Gastrocnemius medialis (tissue), 4 donors: ENCODE results near the gene PGA5. TPM values are rescaled to one million over a fixed set of nuclear protein-coding genes. Genes with fewer than 3 reads are reported as not detected.

Source experiments
- ATAC-seq, 2 donors: fragments of 150-250 bp; one replicate each; pipeline ENCODE4 v1.9.1; 2016
- DNase-seq, 2 donors: peaks; one replicate each; pipeline ENCODE4 v3.0.0-alpha.2; 2019
- H3K27ac ChIP-seq, 4 donors: fragments of 200-600 bp; sonication (generic); 1 replicate in 1 of 4; 2 replicates in 3 of 4; pipeline ENCODE4 v1.5.1; 2016 to 2018; ENCODE audit warnings: mild to moderate bottlenecking in 2 of 4, moderate library complexity in 1 of 4
- H3K27me3 ChIP-seq, 3 donors: fragments of 200-600 bp; sonication (generic) in 2 of 3; 1 replicate in 1 of 3; 2 replicates in 2 of 3; pipeline versions ENCODE4 v1.5.1 to v1.6.0; 2016 to 2019; ENCODE audit warnings: mild to moderate bottlenecking in 1 of 3, moderate library complexity in 1 of 3
- H3K36me3 ChIP-seq, 2 donors: fragments of 200-600 bp; sonication (generic) in 1 of 2; one replicate each; pipeline ENCODE4 v1.5.1; 2017 to 2018
- H3K4me1 ChIP-seq, 2 donors: fragments of 200-600 bp; sonication (generic) in 1 of 2; one replicate each; pipeline ENCODE4 v1.5.1; 2016 to 2017; ENCODE audit warnings: mild to moderate bottlenecking in 2 of 2
- H3K4me3 ChIP-seq, 4 donors: fragments of 200-600 bp; sonication (generic) in 3 of 4; 1 replicate in 1 of 4; 2 replicates in 3 of 4; pipeline ENCODE4 v1.5.1; 2016 to 2019; ENCODE audit warnings: mild to moderate bottlenecking in 2 of 4
- H3K9me3 ChIP-seq, 3 donors: fragments of 200-600 bp; sonication (generic) in 2 of 3; 1 replicate in 1 of 3; 2 replicates in 2 of 3; pipeline ENCODE4 v1.5.1; 2016 to 2019
- CTCF ChIP-seq, 5 experiments: fragments of 450-650 bp in 3 of 5; fragments of 200-600 bp in 2 of 5; sonication (generic) in 2 of 5; IDR thresholded peaks in 4 of 5; conservative IDR thresholded peaks in 1 of 5; 1 replicate in 4 of 5; 2 replicates in 1 of 5; pipeline ENCODE4 v1.5.1; 2016 to 2019; ENCODE audit warnings: antibody characterized with exemption in 5 of 5, mild to moderate bottlenecking in 3 of 5, moderate library complexity in 3 of 5
- POLR2A ChIP-seq, 2 donors: fragments of 450-650 bp; IDR thresholded peaks; one replicate each; pipeline ENCODE4 v1.6.1; 2017; ENCODE audit warnings: antibody characterized with exemption in 2 of 2, mild to moderate bottlenecking in 2 of 2, moderate library complexity in 2 of 2
- in situ Hi-C, 4 donors: fragments of 200-750 bp; cut with MboI; loops; one replicate each; pipeline versions ENCODE4 v1.15.0 to v1.8.0; 2017; ENCODE audit warnings: low sequenced_read_pairs in 4 of 4
- intact Hi-C: fragments of 100-400 bp; cut with DNase I; formaldehyde crosslinking; loops from one replicate; pipeline ENCODE4 v1.15.1; 2023; ENCODE audit warnings: low total_unique reads
- total RNA-seq, 4 donors: library from RNA; depleted of rRNA; stranded (reverse); fragments of >200 nt; gene quantifications; one replicate each; pipeline versions ENCODE4 v1.1.0 to v1.2.3, GENCODE V29; 2016

The PGA5 gene
- total RNA-seq, 4 donors from 2014 or later = not detected

DNA sequence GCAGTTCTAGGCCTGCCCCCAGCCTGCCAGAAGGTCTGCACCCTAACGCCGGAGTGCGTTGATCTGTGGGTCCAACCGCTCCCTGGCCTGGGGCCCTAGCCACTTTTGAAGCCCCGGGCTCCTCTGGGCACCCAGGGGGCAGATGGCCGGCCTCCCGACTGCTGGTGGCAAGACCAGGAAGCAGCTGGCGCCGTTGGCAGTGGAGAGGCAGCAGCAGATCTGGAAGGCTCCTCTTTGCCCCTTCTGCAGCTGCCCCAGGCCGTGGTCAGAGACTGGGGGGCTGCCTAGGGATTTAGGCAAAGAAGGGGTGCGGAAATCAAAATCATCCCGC lies 54.6 kb downstream of the PGA5 start:
- peak overlapping the region; percentile 45 to 72 (median 57) for H3K4me3 ChIP-seq
- no peak for ATAC-seq
- in situ Hi-C loops = no loop called here
- TF ChIP-seq POLR2A (IDR thresholded peaks at IDR 0.05) = no peak
- no peak for TF ChIP-seq CTCF (IDR thresholded peaks at IDR 0.05 in 4 of 5, conservative IDR thresholded peaks at IDR 0.05 in 1 of 5)
- H3K9me3 ChIP-seq = no peaks in the 10 kb centered on the region
- intact Hi-C loops = no loop called here
- DNase-seq = no peak
- H3K4me1 ChIP-seq = peaks cover 16 to 20% of the 10 kb centered on the region in 2 donors
- H3K36me3 ChIP-seq = peaks cover 0 to 16% of the 10 kb centered on the region in 2 donors
- peaks cover 0 to 9% (median 7%) of the 10 kb centered on the region in 3 donors for H3K27me3 ChIP-seq
- no peak overlapping the region for H3K27ac ChIP-seq

DNA sequence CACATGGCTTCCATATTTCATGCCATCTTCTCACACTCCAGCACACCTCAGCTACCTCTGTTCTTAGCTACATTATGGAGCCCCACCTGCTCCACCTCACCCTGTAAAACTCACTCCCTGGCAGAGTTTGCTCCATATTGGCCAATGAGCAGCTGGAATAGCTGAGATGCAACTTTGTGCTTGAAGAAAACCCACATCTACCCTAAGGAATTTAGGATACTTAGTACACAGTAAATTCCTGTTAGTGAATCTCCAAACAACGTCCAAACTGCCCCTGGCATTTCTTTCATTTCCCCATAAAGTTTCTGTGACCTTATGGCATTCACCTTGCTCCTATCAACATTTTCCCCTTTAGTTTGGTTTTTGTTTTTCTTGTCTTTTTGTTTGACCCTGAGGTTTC lies 56.4 kb downstream of the PGA5 start:
- in situ Hi-C loops (no loop called here), intact Hi-C loops (no loop called here)
- TF ChIP-seq POLR2A (IDR thresholded peaks at IDR 0.05) (no peak), CTCF (IDR thresholded peaks at IDR 0.05 in 4 of 5, conservative IDR thresholded peaks at IDR 0.05 in 1 of 5) (no peak)
- Histone ChIP-seq H3K27me3 (peaks cover 0 to 9% (median 7%) of the 10 kb centered on the region in 3 donors), H3K36me3 (peaks cover 0 to 34% of the 10 kb centered on the region in 2 donors), H3K9me3 (no peaks in the 10 kb centered on the region), H3K27ac (peak overlapping the region in 1 of 4 donors; percentile 32), H3K4me3 (no peak overlapping the region), H3K4me1 (peaks cover 16 to 20% of the 10 kb centered on the region in 2 donors)
- no peak for ATAC-seq
- DNase-seq = no peak

DNA sequence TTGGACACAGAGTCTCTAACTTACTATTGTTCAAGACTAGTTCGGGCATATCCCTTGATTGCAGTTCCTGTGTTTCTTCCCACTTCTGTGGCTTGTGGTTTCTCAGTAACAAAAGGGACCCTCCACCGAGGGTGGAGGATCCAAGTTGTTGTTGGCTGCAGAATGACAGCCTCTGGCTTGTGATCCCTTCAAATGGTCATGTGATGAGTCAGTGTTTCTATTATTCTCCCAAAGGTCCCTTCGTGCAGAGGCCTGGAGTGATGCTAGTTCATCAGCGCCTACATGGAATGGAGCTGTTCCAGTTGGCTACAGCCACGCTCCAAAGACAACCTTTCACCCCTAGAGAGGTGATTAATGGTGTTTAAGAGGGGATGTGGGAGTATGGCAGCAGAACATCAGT lies 56.8 kb downstream of the PGA5 start:
- ATAC-seq (peak; percentile 45 to 68), DNase-seq (peak; percentile 20 to 23)
- intact Hi-C loops (no loop called here), in situ Hi-C loops (no loop called here)
- Histone ChIP-seq H3K9me3 (no peaks in the 10 kb centered on the region), H3K36me3 (peaks cover 0 to 38% of the 10 kb centered on the region in 2 donors), H3K27ac (peak overlapping the region in 1 of 4 donors; percentile 32), H3K4me1 (peaks cover 16 to 20% of the 10 kb centered on the region in 2 donors), H3K27me3 (peaks cover 0 to 9% (median 7%) of the 10 kb centered on the region in 3 donors), H3K4me3 (no peak overlapping the region)
- TF ChIP-seq CTCF (IDR thresholded peaks at IDR 0.05 in 4 of 5, conservative IDR thresholded peaks at IDR 0.05 in 1 of 5) (no peak), POLR2A (IDR thresholded peaks at IDR 0.05) (no peak)

DNA sequence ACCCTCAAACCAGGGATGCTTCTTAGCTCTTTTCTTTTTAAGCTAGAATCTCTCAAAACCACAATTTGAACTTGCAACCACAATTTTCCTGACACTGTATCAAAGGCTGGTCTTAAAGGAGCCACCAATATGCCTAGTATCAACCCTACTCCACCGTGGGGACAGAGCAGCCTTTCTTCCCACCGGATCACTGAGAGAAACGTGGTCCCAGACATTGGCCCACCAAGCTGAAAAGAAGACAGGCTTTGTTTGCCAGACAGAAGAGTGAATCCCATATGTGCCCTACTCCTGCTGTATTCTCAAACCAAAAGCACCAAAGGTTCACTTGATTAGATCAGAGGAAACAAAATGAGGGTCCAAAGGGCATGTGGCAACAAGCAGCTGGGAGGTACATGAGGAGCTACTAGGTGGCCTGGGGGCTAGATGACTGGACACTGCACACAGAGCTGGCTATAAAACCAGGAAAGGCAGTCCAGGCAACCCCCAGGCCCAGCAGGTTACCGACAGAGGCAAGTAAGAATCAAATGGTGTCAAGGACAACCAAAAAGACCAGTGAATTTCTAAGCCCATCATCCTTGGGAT lies 57.8 kb downstream of the PGA5 start:
- H3K27ac ChIP-seq = peak overlapping the region in 2 of 4 donors; percentile 14 to 18
- DNase-seq = no peak

More for the DNA sequence above, 57.8 kb downstream of the PGA5 start:
- Histone ChIP-seq H3K9me3 (no peaks in the 10 kb centered on the region), H3K27me3 (peaks cover 0 to 9% (median 7%) of the 10 kb centered on the region in 3 donors), H3K36me3 (peaks cover 0 to 46% of the 10 kb centered on the region in 2 donors), H3K4me1 (peaks cover 16% of the 10 kb centered on the region in 2 donors), H3K4me3 (no peak overlapping the region)
- ATAC-seq = no peak
- TF ChIP-seq POLR2A (IDR thresholded peaks at IDR 0.05) (no peak), CTCF (IDR thresholded peaks at IDR 0.05 in 4 of 5, conservative IDR thresholded peaks at IDR 0.05 in 1 of 5) (no peak)
- in situ Hi-C loops = no loop called here
- intact Hi-C loops = no loop called here

Other genes starting within 250 kb of the PGA5 start
- gene CD5, start 138.7 kb upstream of the PGA5 start, total RNA-seq = under 1 TPM in 2 of 4 donors, not detected in 2; 0.46 to 0.53 TPM
- gene VPS37C, start 79.7 kb upstream of the PGA5 start, total RNA-seq = 10 to 100 TPM; 17.7 to 27.1 (median 23.5) TPM
- gene PGA3, start 37.7 kb upstream of the PGA5 start, total RNA-seq = not detected
- gene PGA4, start 18.8 kb upstream of the PGA5 start, total RNA-seq = 1 to 10 TPM in 2 of 4 donors, not detected in 2; 1.6 to 1.9 TPM
- 1 to 10 TPM in 1 of 4 donors, under 1 TPM in 3; 0.31 to 1.5 (median 0.67) TPM for gene VWCE, start 54.1 kb downstream of the PGA5 start, total RNA-seq
- 100 to 1,000 TPM; 175 to 215 (median 189) TPM for gene DDB1, start 91.9 kb downstream of the PGA5 start, total RNA-seq
- gene TKFC, start 92.1 kb downstream of the PGA5 start, total RNA-seq = 10 to 100 TPM in 3 of 4 donors, 1 to 10 TPM in 1; 6.7 to 14.8 (median 11.8) TPM
- 10 to 100 TPM; 23.7 to 56.6 (median 26.4) TPM for gene CYB561A3, start 120.7 kb downstream of the PGA5 start, total RNA-seq
- 10 to 100 TPM in 3 of 4 donors, 1 to 10 TPM in 1; 9.4 to 18.4 (median 13.9) TPM for gene TMEM138, start 121.2 kb downstream of the PGA5 start, total RNA-seq
- 1 to 10 TPM; 2.6 to 8.5 (median 5.2) TPM for gene TMEM216, start 151.4 kb downstream of the PGA5 start, total RNA-seq
- 100 to 1,000 TPM in 1 of 4 donors, 10 to 100 TPM in 3; 38.9 to 180 (median 42.5) TPM for gene CPSF7, start 188.8 kb downstream of the PGA5 start, total RNA-seq
- 10 to 100 TPM; 32.1 to 84.4 (median 53.8) TPM for gene SDHAF2, start 188.9 kb downstream of the PGA5 start, total RNA-seq